DOHH2 (cell line): Measurements from ENCODE around the gene DBET.
A peak's percentile ranks its signal among the peaks of the same experiment; 100 is the strongest.
"Not testable (repeated sequence)": the region's sequence is repeated elsewhere in the genome, so short reads cannot be mapped to it uniquely, and the experiment has no call there.

Source experiments
- H3F3A ChIP-seq: fragments of 200-600 bp; sonication (generic), shearing (Covaris generic); 2 replicates; pipeline ENCODE4 v1.6.0; 2016; ENCODE audit warnings: antibody characterized with exemption, mild to moderate bottlenecking; ENCODE audit not compliant: control insufficient read depth, insufficient read depth
- H3K27ac ChIP-seq: fragments of 200-600 bp; sonication (generic); 2 replicates; pipeline ENCODE4 v1.5.1; 2014; ENCODE audit warnings: low read depth, mild to moderate bottlenecking, low read length, moderate library complexity
- H3K27me3 ChIP-seq: fragments of 200-600 bp; sonication (generic); 2 replicates; pipeline ENCODE4 v1.6.1; 2014; ENCODE audit warnings: mild to moderate bottlenecking, low read length, mixed read lengths; ENCODE audit not compliant: control insufficient read depth
- H3K36me3 ChIP-seq: fragments of 200-600 bp; sonication (generic); 2 replicates; pipeline ENCODE4 v1.6.1; 2014; ENCODE audit warnings: mild to moderate bottlenecking, low read length, moderate library complexity, mixed read lengths; ENCODE audit not compliant: control insufficient read depth
- H3K4me1 ChIP-seq: fragments of 200-600 bp; sonication (generic); 2 replicates; pipeline ENCODE4 v1.6.1; 2014; ENCODE audit warnings: mild to moderate bottlenecking, low read length, mixed read lengths; ENCODE audit not compliant: control insufficient read depth
- H3K4me2 ChIP-seq: fragments of 200-600 bp; sonication (generic); 2 replicates; pipeline ENCODE4 v1.6.0; 2014; ENCODE audit warnings: mild to moderate bottlenecking, low read length, moderate library complexity
- H3K4me3 ChIP-seq: fragments of 200-600 bp; sonication (generic); 2 replicates; pipeline ENCODE4 v1.5.1; 2014; ENCODE audit warnings: mild to moderate bottlenecking, low read length, mixed read lengths
- H3K79me2 ChIP-seq: fragments of 200-600 bp; sonication (generic); 2 replicates; pipeline ENCODE4 v1.6.1; 2014; ENCODE audit warnings: mild to moderate bottlenecking, low read length, mixed read lengths; ENCODE audit not compliant: control insufficient read depth
- H3K9me2 ChIP-seq: fragments of 200-600 bp; sonication (generic); replicated peaks from 2 replicates; pipeline ENCODE4 v1.6.1; 2014; ENCODE audit warnings: mild to moderate bottlenecking, low read length, mixed read lengths; ENCODE audit not compliant: control insufficient read depth
- H3K9me3 ChIP-seq: fragments of 200-600 bp; sonication (generic); 2 replicates; pipeline ENCODE4 v1.6.1; 2014; ENCODE audit warnings: antibody characterized with exemption, low read length, mixed read lengths; ENCODE audit not compliant: control insufficient read depth, insufficient read depth
- H4K20me1 ChIP-seq: fragments of 200-600 bp; sonication (generic); 2 replicates; pipeline ENCODE4 v1.6.0; 2014; ENCODE audit warnings: low read depth, mild to moderate bottlenecking, antibody characterized with exemption, low read length, moderate library complexity; ENCODE audit not compliant: control insufficient read depth, insufficient read depth
- CTCF ChIP-seq: fragments of 200-600 bp; sonication (generic); IDR thresholded peaks from one replicate; pipeline ENCODE4 v1.5.1; 2014; ENCODE audit warnings: antibody characterized with exemption, mild to moderate bottlenecking, low read depth, low read length; ENCODE audit not compliant: poor library complexity, severe bottlenecking
- EZH2phosphoT487 ChIP-seq: fragments of 200-600 bp; sonication (generic); IDR thresholded peaks from 2 replicates; pipeline ENCODE4 v1.6.1; 2017; ENCODE audit warnings: borderline replicate concordance, mild to moderate bottlenecking, antibody characterized with exemption, low read length, moderate library complexity, mixed read lengths

Gene DBET

GRCh38 chr4:190019023-190019858 is 45.1 kb upstream of the DBET start:
- peaks cover 35% of the 10 kb centered on the region for H3K27me3 ChIP-seq
- H3K4me2 ChIP-seq: peak overlapping the region; percentile 24; the same call in 1 of the 2 replicates
- no peaks in the 10 kb centered on the region for H3K36me3 ChIP-seq
- TF ChIP-seq CTCF (no peak), EZH2phosphoT487 (no peak)
- 0 out of 2 replicates have a peak, but pooled peaks cover 3% of the 10 kb centered on the region for H3K79me2 ChIP-seq
- no peaks in the 10 kb centered on the region for H3K9me3 ChIP-seq
- no peak overlapping the region for H3K4me3 ChIP-seq
- H3K27ac ChIP-seq: no peak overlapping the region
- no peaks in the 10 kb centered on the region for H3K9me2 ChIP-seq
- H4K20me1 ChIP-seq: no peaks in the 10 kb centered on the region
- peaks cover 9% of the 10 kb centered on the region; the same call in 1 of the 2 replicates for H3K4me1 ChIP-seq
- no peaks in the 10 kb centered on the region for H3F3A ChIP-seq

GRCh38 chr4:190019859-190020463 is 44.3 kb upstream of the DBET start:
- not testable (repeated sequence) for H3K27ac ChIP-seq, H3K79me2 ChIP-seq, H4K20me1 ChIP-seq, H3K36me3 ChIP-seq, H3K4me1 ChIP-seq, H3K4me3 ChIP-seq, H3K9me3 ChIP-seq, H3F3A ChIP-seq, H3K9me2 ChIP-seq
- H3K4me2 ChIP-seq: peak overlapping the region; percentile 16; the same call in 1 of the 2 replicates
- peaks cover 35% of the 10 kb centered on the region for H3K27me3 ChIP-seq

- TF ChIP-seq CTCF (no peak), EZH2phosphoT487 (no peak)
- H3K4me1 ChIP-seq: peaks cover 9% of the 10 kb centered on the region; the same call in 1 of the 2 replicates
- no peaks in the 10 kb centered on the region for H3K9me2 ChIP-seq
- peak overlapping the region; percentile 22; the same call in 1 of the 2 replicates for H3K4me3 ChIP-seq
- H3K79me2 ChIP-seq: no peaks in the 10 kb centered on the region
- peak overlapping the region; percentile 44 for H3K4me2 ChIP-seq
- peaks cover 35% of the 10 kb centered on the region for H3K27me3 ChIP-seq
- no peaks in the 10 kb centered on the region for H3F3A ChIP-seq
- no peaks in the 10 kb centered on the region for H3K36me3 ChIP-seq
- no peaks in the 10 kb centered on the region for H3K9me3 ChIP-seq
- H3K27ac ChIP-seq: no peak overlapping the region
- no peaks in the 10 kb centered on the region for H4K20me1 ChIP-seq
Observed at GRCh38 chr4:190020790-190021717, 43.2 kb upstream of the DBET start.

GRCh38 chr4:190021973-190022372 is 42.3 kb upstream of the DBET start:
- H3K9me3 ChIP-seq, H3K9me2 ChIP-seq, H3K4me3 ChIP-seq, H3K27ac ChIP-seq, H3K4me2 ChIP-seq, H3K36me3 ChIP-seq, H3F3A ChIP-seq, H3K4me1 ChIP-seq, H4K20me1 ChIP-seq, H3K79me2 ChIP-seq: not testable (repeated sequence)
- peaks cover 35% of the 10 kb centered on the region for H3K27me3 ChIP-seq

GRCh38 chr4:190022614-190023281 is 41.6 kb upstream of the DBET start:
- peaks cover 33% of the 10 kb centered on the region for H3K27me3 ChIP-seq
- not testable (repeated sequence) for H3K9me3 ChIP-seq, H3K4me2 ChIP-seq, H3K9me2 ChIP-seq, H3K4me3 ChIP-seq, H3K4me1 ChIP-seq, H3F3A ChIP-seq, H3K27ac ChIP-seq, H3K36me3 ChIP-seq, H3K79me2 ChIP-seq, H4K20me1 ChIP-seq
